Prostate gland (tissue), 1 donor: ENCODE data around the gene MITF.

Experiments
- POLR2A ChIP-seq: fragments of 450-650 bp; IDR thresholded peaks from one replicate; pipeline ENCODE4 v1.6.1; 2016; ENCODE audit warnings: antibody characterized with exemption, mild to moderate bottlenecking
- POLR2AphosphoS5 ChIP-seq: sonication (generic); formaldehyde crosslinking; IDR thresholded peaks from one replicate; pipeline ENCODE4 v1.6.1; 2017; ENCODE audit warnings: antibody characterized with exemption

- TF ChIP-seq POLR2AphosphoS5: no peak
- no peak for TF ChIP-seq POLR2A
Measured at GRCh38 chr3:69738859-69739203, 433 bp upstream of the MITF start.
